Stimulated activated CD8-positive, alpha-beta memory T cell treated with anti-CD3 and anti-CD28 coated beads, Interleukin-12 subunit alpha, Interleukin-12 subunit beta, amount 100 ng/mL, for 4 hours (primary cell): Measurements from ENCODE around the gene GBP2.

Experiments
- DNase-seq: peaks from one replicate; pipeline ENCODE4 v3.0.0-alpha.2; 2020; ENCODE audit warnings: low read depth

Gene GBP2

GRCh38 chr1:89065079-89065868 lies 60.6 kb downstream of the GBP2 start, which contains the start of gene GBP1:
GBP1 (minus strand) TSS chr1:89065208; CDS start chr1:89063234, 1,974 bp downstream.
- no peak for DNase-seq

GRCh38 chr1:89064632-89065031 lies 61.3 kb downstream of the GBP2 start:
- no peak for DNase-seq

- DNase-seq, result no peak
These were observed 62.8 kb downstream of the GBP2 start for GRCh38 chr1:89063094-89063493.

- DNase-seq, result no peak
These were observed 65.8 kb downstream of the GBP2 start for GRCh38 chr1:89060091-89060490.
